K562 (cell line): ENCODE data around the gene GABRP. TPM values are rescaled to one million over a fixed set of nuclear protein-coding genes. Genes with fewer than 3 reads are reported as not detected.

Experiments
- ATAC-seq: fragments of 200-7000 bp; cut with Tn5 transposase; 3 replicates; pipeline ENCODE4 v1.9.1; 2020; ENCODE audit warnings: moderate library complexity
- BruUV-seq: library from RNA; stranded (reverse); fragments of 400-500 nt; replicated peaks from 2 replicates; lab custom pipeline; 2021; lab: Mats Ljungman, UMichigan
- CTCF ChIA-PET: fragments of 300-600 bp; formaldehyde crosslinking; extraction: SDS; loops from one replicate; lab custom pipeline; 2021; ENCODE audit warnings: low intra/inter-chr PET ratio; lab: Yijun Ruan, JAX
- POLR2A ChIA-PET: fragments of 300-600, 350-650 bp; sonication (Branson Sonifier 250); formaldehyde crosslinking; extraction: SDS; loops from one replicate; lab custom pipeline; 2021; ENCODE audit warnings: antibody characterized with exemption, inconsistent platforms; lab: Yijun Ruan, JAX
- DNase-seq, 4 experiments: peaks; one replicate each; pipeline versions ENCODE4 v3.0.0 to v3.0.0-alpha.2; 2011 to 2018; ENCODE audit warnings: low spot score in 3 of 4, mixed read lengths in 3 of 4; ENCODE audit errors: extremely low read depth in 1 of 4
- FAIRE-seq: peaks from 2 replicates; lab custom pipeline; 2011; peaks lifted over from hg19 to GRCh38; lab: Jason Lieb, UNC
- H2AFZ ChIP-seq: 2 replicates; pipeline ENCODE4 v1.6.0; 2011; ENCODE audit warnings: low read depth, low read length, control low read depth, inconsistent platforms
- H3K27ac ChIP-seq: fragments of 200-600 bp; 3 replicates; pipeline ENCODE4 v1.8.0; 2011; ENCODE audit warnings: low read depth, mild to moderate bottlenecking, control low read depth, inconsistent platforms, low read length, moderate library complexity, mixed read lengths; ENCODE audit errors: extremely low read depth
- H3K27me3 ChIP-seq, 2 experiments: fragments of 300-600 bp in 1 of 2; 2 replicates in 1 of 2; 3 replicates in 1 of 2; pipeline versions ENCODE4 v1.6.0 to v1.8.0; 2011; ENCODE audit warnings: inconsistent platforms in 2 of 2, low read length in 2 of 2, mild to moderate bottlenecking in 1 of 2, mixed read lengths in 1 of 2, moderate library complexity in 1 of 2; ENCODE audit not compliant: control insufficient read depth in 2 of 2, insufficient read depth in 2 of 2
- H3K36me3 ChIP-seq: fragments of 300-600 bp; 3 replicates; pipeline ENCODE4 v1.8.0; 2011; ENCODE audit warnings: mild to moderate bottlenecking, low read length, inconsistent platforms; ENCODE audit not compliant: control insufficient read depth, insufficient read depth
- H3K4me1 ChIP-seq, 2 experiments: fragments of 200-600 bp in 1 of 2; replicated peaks in 1 of 2; 2 replicates in 1 of 2; 3 replicates in 1 of 2; pipeline versions ENCODE4 v1.5.1 to v1.8.0; 2011; ENCODE audit warnings: inconsistent platforms in 2 of 2, low read length in 2 of 2, mild to moderate bottlenecking in 1 of 2, mixed read lengths in 1 of 2, moderate library complexity in 1 of 2; ENCODE audit not compliant: control insufficient read depth in 2 of 2, insufficient read depth in 2 of 2
- H3K4me2 ChIP-seq: 2 replicates; pipeline ENCODE4 v1.6.1; 2011; ENCODE audit warnings: low read length, control low read depth, inconsistent platforms, mixed read lengths; ENCODE audit not compliant: insufficient read depth
- H3K4me3 ChIP-seq: fragments of 200-600 bp; sonication (generic), shearing (Covaris generic); 2 replicates; pipeline ENCODE4 v1.5.1; 2016; ENCODE audit warnings: control low read depth, inconsistent platforms
- H3K79me2 ChIP-seq: fragments of 200-600 bp; 3 replicates; pipeline ENCODE4 v1.8.0; 2011; ENCODE audit warnings: low read length, inconsistent platforms; ENCODE audit not compliant: control insufficient read depth, insufficient read depth
- H3K9ac ChIP-seq, 2 experiments: 2 replicates each; pipeline versions ENCODE4 v1.6.0 to v1.6.1; 2011; ENCODE audit warnings: low read depth in 2 of 2, low read length in 2 of 2, control low read depth in 1 of 2, inconsistent platforms in 1 of 2, mild to moderate bottlenecking in 1 of 2, mixed read lengths in 1 of 2; ENCODE audit not compliant: insufficient read depth in 1 of 2
- H3K9me1 ChIP-seq: one replicate; pipeline ENCODE4 v1.6.0; 2011; ENCODE audit warnings: inconsistent platforms, mild to moderate bottlenecking, low read length, moderate library complexity; ENCODE audit not compliant: control insufficient read depth, insufficient read depth
- H3K9me3 ChIP-seq: replicated peaks from 2 replicates; pipeline ENCODE4 v1.5.1; 2011; ENCODE audit warnings: low read depth, low read length, inconsistent platforms; ENCODE audit not compliant: control insufficient read depth, insufficient read depth
- H4K20me1 ChIP-seq: replicated peaks from 2 replicates; pipeline ENCODE4 v1.6.1; 2011; ENCODE audit warnings: low read length, inconsistent platforms, mixed read lengths; ENCODE audit not compliant: control insufficient read depth, insufficient read depth
- C11orf30 ChIP-seq: fragments of 450-650 bp; IDR thresholded peaks from 2 replicates; pipeline ENCODE4 v1.6.1; 2016; ENCODE audit warnings: low read depth, mild to moderate bottlenecking
- HDAC8 ChIP-seq: fragments of 450-650 bp; IDR thresholded peaks from 2 replicates; pipeline ENCODE4 v1.6.1; 2016; ENCODE audit warnings: mild to moderate bottlenecking, missing genetic modification characterization, moderate library complexity, missing compliant biosample characterization
- MAFF ChIP-seq: IDR thresholded peaks from 2 replicates; pipeline ENCODE4 v1.6.1; 2012; ENCODE audit warnings: low read length, improper control_type of control experiment
- MAFG ChIP-seq: fragments of 450-650 bp; conservative IDR thresholded peaks from 2 replicates; pipeline ENCODE4 v1.6.1; 2016; ENCODE audit warnings: missing genetic modification characterization, missing compliant biosample characterization
- MAFK ChIP-seq: IDR thresholded peaks from 2 replicates; pipeline ENCODE4 v1.6.1; 2011; ENCODE audit warnings: low read length, improper control_type of control experiment
- ZBED1 ChIP-seq: IDR thresholded peaks from 2 replicates; pipeline ENCODE4 v1.6.1; 2014
- ZNF316 ChIP-seq: fragments of 450-650 bp; IDR thresholded peaks from 2 replicates; pipeline ENCODE4 v1.6.1; 2016
- WGBS: fragments of 100-300 bp; shearing (Covaris generic); methylation state at CpG from one replicate; pipeline ENCODE4 v1.1.6; 2016; ENCODE audit warnings: low coverage, mixed read lengths; ENCODE audit not compliant: insufficient coverage; ENCODE audit errors: missing lambda C conversion rate; 5-methylcytosine and 5-hydroxymethylcytosine counted together
- in situ Hi-C: fragments of 300-500 bp; cut with MboI; formaldehyde crosslinking; loops from 4 replicates; pipeline ENCODE4 v1.15.0; 2018; ENCODE audit warnings: inconsistent platforms, mixed read lengths
- intact Hi-C: fragments of 100-400 bp; cut with micrococcal nuclease; formaldehyde crosslinking; loops from 2 replicates; pipeline ENCODE4 v1.14.2; 2022
- polyA plus RNA-seq, 8 experiments: library from polyadenylated mRNA; depleted of rRNA in 4 of 8; stranded (reverse) in 5 of 8; unstranded in 3 of 8; fragments of >200 nt; fragmentation: Nextera tagmentation in 2 of 8; fragmentation: Illumina TruSeq in 1 of 8; extraction: Ambion mirVana in 2 of 8; extraction: Trizol in 1 of 8; gene quantifications; 2 replicates each; pipeline versions ENCODE4 v1.2.1 to v1.2.3, GENCODE V29; 2011 to 2014; ENCODE audit warnings: inconsistent platforms in 1 of 8, missing spikeins in 1 of 8
- total RNA-seq, 7 experiments: library from RNA; depleted of rRNA in 6 of 7; stranded (reverse); fragments of >200 nt in 6 of 7; fragmentation: Illumina TruSeq in 2 of 7; extraction: Trizol in 2 of 7; gene quantifications; 2 replicates each; pipeline versions ENCODE4 v1.2.1 to v1.2.3, GENCODE V29; 2011 to 2021; ENCODE audit warnings: low replicate concordance in 1 of 7
- TF ChIP-seq, protein P1 (sequence below): fragments of 250-450 bp; sonication (Bioruptor Pico); IDR thresholded peaks from 2 replicates; pipeline ENCODE4 v1.8.0; 2022; ENCODE audit warnings: inconsistent platforms, mild to moderate bottlenecking, moderate library complexity, borderline replicate concordance
- TF ChIP-seq, protein P2 (sequence below): sonication (generic); formaldehyde crosslinking; IDR thresholded peaks from 2 replicates; pipeline ENCODE4 v1.8.0; 2022; ENCODE audit warnings: missing genetic modification reagents, mild to moderate bottlenecking, borderline replicate concordance

GABRP gene
- total and polyA plus RNA-seq, 9 of the 15 experiments (the other 6 are each of a cell fraction or from before 2014, with no cell fraction given), result not detected

DNA sequence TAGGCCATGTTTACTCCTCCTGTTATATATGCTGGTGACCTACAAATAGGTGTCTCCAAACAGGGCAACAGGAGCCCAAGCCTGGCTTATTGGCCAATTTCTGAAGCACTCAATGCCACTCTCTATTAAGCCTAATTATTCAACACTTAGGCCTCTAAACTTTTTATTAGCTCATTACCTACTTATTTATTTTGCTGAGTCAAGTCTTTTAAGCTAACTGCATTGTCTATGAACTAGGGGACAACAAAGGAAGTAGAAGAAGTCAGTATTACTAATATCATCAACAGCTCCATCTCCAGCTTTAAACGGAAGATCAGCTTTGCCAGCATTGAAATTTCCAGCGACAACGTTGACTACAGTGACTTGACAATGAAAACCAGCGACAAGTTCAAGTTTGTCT lies 28.2 kb downstream of the GABRP start:
- intact Hi-C loops (loop anchor here (10.0 kb wide), 1 partner anchor 353 kb away; no protein-coding TSS in a partner anchor), in situ Hi-C loops (no loop called here)
- Histone ChIP-seq H3K27ac (no peak overlapping the region), H4K20me1 (no peaks in the 10 kb centered on the region), H2AFZ (no peak overlapping the region), H3K9ac (no peak overlapping the region), H3K4me1 (no peaks in the 10 kb centered on the region), H3K9me3 (no peaks in the 10 kb centered on the region), H3K79me2 (no peaks in the 10 kb centered on the region), H3K27me3 (no peaks in the 10 kb centered on the region), H3K4me2 (no peak overlapping the region), H3K36me3 (no peaks in the 10 kb centered on the region), H3K9me1 (no peaks in the 10 kb centered on the region), H3K4me3 (no peak overlapping the region)
- TF ChIP-seq, protein P1, sequence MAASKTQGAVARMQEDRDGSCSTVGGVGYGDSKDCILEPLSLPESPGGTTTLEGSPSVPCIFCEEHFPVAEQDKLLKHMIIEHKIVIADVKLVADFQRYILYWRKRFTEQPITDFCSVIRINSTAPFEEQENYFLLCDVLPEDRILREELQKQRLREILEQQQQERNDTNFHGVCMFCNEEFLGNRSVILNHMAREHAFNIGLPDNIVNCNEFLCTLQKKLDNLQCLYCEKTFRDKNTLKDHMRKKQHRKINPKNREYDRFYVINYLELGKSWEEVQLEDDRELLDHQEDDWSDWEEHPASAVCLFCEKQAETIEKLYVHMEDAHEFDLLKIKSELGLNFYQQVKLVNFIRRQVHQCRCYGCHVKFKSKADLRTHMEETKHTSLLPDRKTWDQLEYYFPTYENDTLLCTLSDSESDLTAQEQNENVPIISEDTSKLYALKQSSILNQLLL (CRISPR knock-in tag), result no peak
- TF ChIP-seq HDAC8 (no peak), MAFF (peak; percentile 47; the same call in 1 of the 2 replicates), C11orf30 (peak; percentile 32; the same call in 1 of the 2 replicates), ZNF316 (peak; percentile 68), MAFG (tag) (peak; percentile 50; the same call in 1 of the 2 replicates), ZBED1 (no peak), MAFK (peak; percentile 52; the same call in 1 of the 2 replicates)
- TF ChIP-seq, protein P2, sequence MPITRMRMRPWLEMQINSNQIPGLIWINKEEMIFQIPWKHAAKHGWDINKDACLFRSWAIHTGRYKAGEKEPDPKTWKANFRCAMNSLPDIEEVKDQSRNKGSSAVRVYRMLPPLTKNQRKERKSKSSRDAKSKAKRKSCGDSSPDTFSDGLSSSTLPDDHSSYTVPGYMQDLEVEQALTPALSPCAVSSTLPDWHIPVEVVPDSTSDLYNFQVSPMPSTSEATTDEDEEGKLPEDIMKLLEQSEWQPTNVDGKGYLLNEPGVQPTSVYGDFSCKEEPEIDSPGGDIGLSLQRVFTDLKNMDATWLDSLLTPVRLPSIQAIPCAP (CRISPR knock-in tag), result no peak
- no peak for DNase-seq
- 0% methylated on average over 4 of the region's 4 CpGs for WGBS
- BruUV-seq, result no TSS peak
- POLR2A ChIA-PET, result no interaction called here
- no peak for FAIRE-seq
- CTCF ChIA-PET, result no interaction called here
- ATAC-seq, result no peak
